Stimulated activated CD8-positive, alpha-beta memory T cell treated with anti-CD3 and anti-CD28 coated beads, Interleukin-7, amount 100 ng/mL, for 24 hours (primary cell): ENCODE results near the gene C3orf70.

ENCODE experiments used
- DNase-seq: peaks from one replicate; pipeline ENCODE4 v3.0.0-alpha.2; 2020; ENCODE audit warnings: low read depth

Gene C3orf70

GRCh38 chr3:185087419-185087818 is 65.4 kb downstream of the C3orf70 start:
- no peak for DNase-seq

- DNase-seq, result no peak
Measured at GRCh38 chr3:185084901-185085300, 68.0 kb downstream of the C3orf70 start.

- no peak for DNase-seq
Measured at GRCh38 chr3:185084402-185084801, 68.5 kb downstream of the C3orf70 start.

DNA sequence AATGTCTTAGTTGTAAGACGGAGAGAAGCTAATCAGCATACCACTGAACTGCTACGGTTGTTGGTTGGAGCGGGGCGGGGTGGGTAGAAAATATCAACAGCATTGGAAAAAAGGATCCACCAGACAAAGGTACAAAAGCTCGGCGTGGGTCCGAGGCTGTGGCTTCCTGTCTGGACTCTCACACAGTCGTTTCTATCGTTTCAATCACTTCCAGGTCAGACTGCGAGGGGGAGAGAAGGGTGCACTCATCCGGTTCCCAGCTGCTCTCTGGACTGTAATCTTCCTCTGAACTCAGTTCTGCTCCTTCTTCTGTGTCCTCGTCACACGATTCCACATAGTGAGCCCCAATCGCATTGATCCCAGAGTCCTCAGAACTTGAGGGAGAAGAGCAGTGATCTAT is 70.0 kb downstream of the C3orf70 start:
- no peak for DNase-seq

GRCh38 chr3:185082149-185082548 is 70.7 kb downstream of the C3orf70 start:
- DNase-seq, result no peak

GRCh38 chr3:185081521-185081920 is 71.3 kb downstream of the C3orf70 start:
- no peak for DNase-seq

GRCh38 chr3:185079625-185080024 is 73.2 kb downstream of the C3orf70 start:
- no peak for DNase-seq

GRCh38 chr3:185076219-185076618 is 76.6 kb downstream of the C3orf70 start:
- no peak for DNase-seq

GRCh38 chr3:185075547-185075946 is 77.3 kb downstream of the C3orf70 start:
- no peak for DNase-seq

DNA sequence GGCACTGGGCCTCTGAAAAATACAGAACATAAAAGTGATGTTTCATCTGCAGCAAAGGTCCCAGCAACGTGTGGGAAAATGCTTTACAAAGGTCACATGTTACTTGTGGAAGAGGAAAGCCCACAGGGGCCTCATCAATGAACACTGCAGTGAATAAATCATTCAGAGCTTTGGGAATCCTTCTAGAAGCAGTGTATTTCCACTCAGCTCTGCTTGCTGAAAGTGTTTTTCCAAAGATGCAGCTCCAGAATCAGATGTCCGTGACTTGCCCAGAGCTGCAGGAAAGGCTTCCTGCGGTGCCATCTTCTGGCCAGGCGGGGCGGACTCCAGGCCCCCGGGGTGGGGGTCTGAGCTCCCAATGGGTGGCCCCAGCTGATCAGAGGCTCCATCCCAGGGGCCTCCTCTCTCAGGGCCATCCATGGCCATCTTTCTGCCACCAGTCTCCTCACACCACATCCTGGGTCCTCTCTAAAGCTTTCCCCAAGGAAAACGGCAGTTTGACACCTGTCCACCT is 81.5 kb downstream of the C3orf70 start:
- DNase-seq, result no peak

DNA sequence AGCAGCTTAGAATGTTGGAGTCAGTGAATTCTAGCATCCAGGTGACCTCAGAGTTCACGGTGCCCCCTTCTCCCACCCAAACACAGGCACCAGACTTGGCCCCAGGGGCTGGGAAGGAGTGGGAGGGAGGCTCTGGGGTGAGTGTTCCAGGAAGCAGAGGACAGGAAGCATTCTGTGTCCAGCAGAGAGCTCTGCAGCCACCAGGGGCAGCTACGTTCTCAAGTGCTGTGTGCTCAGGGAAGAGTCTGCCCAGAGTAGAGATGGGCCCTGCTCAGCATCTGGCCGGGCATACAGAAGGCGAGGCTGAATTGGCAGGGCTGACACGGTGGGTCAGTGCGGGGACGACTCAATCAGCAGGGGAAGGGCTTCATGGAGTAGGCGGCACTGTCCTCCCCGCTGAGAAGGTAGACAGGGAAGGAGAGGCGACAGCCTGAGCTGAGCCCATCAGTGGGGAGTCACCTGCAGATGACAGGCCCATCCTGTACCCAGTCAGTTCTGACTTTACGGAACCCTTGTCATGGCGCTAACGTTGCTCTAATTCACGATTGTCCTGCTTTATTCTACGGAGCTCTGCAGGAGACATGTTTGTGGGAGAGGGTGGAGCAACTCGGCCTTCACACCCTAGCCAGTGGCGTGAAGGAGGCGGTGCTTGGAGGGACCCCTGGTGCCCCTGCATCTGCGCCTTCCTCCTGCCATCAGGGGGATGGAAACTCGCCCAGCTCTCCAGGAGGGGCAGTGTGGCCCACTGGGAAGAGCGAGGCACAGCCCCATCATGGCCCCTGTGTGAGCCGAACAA is 82.2 kb downstream of the C3orf70 start:
- no peak for DNase-seq

DNA sequence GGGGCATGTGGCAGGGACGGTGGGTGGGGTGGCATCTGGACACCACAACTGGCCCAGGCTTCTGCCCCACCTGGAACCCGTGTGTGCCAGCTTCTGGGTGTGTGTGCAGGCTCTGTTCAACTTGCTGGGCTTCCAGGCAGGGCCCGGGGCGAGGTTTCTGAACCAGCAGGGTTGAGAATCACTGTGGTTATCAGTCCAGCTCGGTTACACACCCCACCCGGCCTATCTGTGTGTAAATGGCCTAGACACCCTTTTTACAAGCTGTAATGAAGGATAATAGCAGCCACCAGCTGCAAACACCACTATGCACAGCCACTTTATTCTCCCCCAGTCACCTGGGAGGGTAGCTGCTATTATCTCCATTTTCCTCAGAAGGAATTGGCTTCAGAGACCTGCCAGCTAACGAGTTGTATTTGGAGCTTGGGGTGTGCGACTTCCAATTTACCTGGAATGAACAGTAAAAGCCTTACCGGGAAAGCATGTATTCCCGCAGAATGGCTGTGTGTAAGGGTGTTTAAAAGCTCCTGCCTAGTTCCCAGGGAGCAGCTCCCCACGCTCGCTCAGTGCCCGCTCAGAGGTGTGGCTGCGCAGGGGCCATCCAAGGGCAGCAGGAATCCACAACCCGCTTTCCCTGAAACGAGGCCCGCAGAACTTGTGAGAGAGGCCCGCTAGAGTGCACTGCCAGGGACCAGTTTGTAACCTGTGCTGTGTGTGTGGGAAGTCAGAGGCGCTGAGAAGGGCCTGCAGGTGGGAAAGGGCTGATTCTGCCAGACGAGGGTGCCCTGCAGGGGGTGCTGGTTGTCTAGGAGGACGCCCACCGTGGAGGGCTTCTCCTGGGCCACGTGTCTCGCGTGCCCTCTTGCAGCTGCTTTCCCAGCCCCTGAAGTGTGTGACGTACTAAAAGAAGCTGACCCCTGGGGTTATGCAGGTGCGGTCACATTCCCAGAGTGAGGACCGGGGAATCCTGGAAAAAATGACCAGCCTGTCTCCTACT is 83.5 kb downstream of the C3orf70 start:
- no peak for DNase-seq

GRCh38 chr3:185067173-185067572 is 85.7 kb downstream of the C3orf70 start:
- no peak for DNase-seq

GRCh38 chr3:185066251-185066650 is 86.6 kb downstream of the C3orf70 start:
- DNase-seq, result no peak

DNA sequence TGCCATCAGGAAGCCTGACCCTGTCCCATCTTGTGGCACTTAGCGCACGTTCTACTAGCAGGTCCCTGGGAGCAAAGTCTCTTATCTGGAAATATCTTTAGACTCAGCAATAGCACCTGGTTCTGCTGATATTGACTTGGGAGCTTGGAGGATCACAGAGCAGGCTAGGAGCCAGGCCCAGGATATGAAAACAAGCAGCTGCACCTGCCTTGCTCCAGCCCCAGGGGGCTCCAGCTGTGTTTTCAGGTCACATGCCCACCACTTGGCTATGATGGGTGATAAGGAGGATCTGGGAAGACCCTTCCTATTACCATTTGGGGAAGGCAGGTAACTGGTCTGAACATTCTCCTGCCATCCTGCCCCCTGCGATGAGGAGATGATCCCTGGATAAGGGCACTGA is 87.8 kb downstream of the C3orf70 start:
- DNase-seq, result no peak

- no peak for DNase-seq
Measured at GRCh38 chr3:185063431-185063830, 89.4 kb downstream of the C3orf70 start.

DNA sequence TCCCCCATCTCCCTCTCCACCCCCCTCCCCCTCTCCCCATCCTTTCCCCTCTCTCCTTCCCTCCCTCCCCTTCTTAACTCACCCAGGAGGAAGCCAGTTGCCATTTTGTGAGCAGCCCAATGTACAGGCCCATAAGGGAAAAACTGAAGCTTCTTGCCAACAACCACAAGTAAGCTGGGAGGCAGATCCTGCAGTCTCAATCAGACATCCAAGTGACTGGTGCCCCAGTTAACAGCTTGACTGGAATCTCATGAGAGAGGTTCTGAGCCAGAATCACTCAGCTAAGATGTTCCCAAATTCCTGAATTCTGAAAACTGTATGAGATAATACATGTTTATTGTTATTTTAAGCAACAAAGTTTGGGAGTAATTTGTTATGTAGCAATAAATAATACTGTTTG is 90.7 kb downstream of the C3orf70 start:
- no peak for DNase-seq

DNA sequence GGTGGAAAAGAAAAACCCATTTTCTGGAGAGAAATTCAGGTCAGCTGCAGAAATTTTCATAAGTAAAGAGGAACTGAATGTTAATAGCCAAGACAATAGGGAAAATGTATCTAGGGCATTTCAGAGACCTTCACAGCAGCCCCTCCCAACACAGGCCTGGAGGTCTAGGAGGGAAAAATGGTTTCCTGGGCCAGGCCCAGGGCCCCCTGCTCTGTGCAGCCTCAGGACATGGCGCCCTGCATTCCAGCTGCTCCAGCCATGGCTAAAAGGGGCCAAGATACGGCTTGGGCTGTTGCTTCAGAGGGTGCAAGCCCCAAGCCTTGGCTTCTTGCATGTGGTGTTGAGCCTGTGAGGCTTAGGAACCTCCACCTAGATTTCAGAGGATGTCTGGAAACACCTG is 92.2 kb downstream of the C3orf70 start:
- no peak for DNase-seq

- DNase-seq, result no peak
Measured at GRCh38 chr3:185059766-185060165, 93.1 kb downstream of the C3orf70 start.

DNA sequence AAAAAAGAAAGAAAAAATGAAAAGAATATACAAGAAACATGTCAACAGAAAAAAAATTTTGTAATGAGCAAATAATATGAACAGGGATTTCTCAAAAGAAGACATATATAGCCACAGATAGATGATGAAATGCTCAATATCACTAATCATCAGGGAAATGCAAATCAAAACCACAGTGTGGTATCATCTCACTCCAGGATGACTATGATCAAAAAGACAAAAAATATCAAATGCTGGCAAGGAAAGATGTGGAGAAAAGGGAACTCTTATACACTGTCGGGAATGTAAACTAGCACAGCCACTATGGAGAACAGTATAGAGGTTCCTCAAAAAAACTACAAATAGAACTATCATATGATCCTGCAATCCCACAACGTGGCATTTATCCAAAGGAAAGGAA is 94.1 kb downstream of the C3orf70 start:
- DNase-seq, result no peak

DNA sequence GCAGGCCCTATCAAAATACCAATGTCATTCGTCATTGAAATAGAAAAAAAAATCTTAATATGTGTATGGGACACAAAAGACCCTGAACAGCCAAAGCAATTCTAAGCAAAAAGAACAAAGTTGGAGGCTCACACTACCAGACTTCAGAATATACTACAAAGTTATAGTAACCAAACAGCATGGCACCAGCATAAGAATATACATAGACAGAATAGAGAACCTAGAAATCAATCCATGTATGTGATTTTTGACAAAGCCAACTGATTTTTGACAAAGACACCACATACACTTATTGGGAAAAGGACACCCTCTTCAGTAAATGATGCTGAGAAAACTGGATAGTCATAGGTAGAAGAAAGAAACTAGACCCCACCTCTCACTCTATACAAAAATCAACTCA is 95.0 kb downstream of the C3orf70 start:
- no peak for DNase-seq

DNA sequence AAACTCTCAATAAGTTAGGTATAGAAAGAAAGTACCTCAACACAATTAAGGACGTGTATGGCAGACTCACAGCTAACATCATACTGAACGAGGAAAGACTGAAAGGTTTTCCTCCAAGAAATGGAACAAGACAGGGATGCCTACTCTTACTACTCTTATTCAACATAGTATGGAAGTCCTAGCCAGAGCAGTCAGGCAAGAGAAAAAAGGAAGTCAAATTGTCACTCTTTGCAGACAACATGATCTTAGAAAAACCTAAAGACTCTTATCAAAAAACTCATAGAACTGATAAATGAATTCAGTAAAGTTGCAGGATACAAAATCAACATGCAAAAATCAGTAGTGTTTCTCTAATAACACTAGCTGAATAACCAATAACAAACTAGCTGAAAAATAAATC is 96.0 kb downstream of the C3orf70 start:
- no peak for DNase-seq

DNA sequence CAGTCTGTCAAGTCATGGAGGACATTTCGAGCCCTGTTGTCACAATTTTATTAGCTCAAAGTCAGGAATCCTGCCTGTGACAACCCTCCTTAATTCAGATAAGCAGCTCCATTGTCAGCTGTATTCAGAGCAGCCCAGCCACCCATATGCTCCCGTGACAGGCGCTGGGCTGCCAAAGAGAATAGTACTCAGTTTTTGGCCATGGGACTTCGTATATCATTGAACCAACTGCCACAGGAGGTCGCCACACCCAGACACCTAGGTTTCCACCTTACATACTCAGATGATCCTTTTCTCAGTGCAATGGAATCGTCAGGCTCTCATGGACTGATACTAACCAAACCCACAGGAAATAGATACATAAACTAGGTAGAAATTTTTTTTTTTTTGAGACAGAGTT is 100.2 kb downstream of the C3orf70 start:
- no peak for DNase-seq
